OCI-LY3 (cell line): Measurements from ENCODE around the gene SF3B6.

Source experiments
- EZH2phosphoT487 ChIP-seq: fragments of 200-600 bp; shearing (Covaris generic); IDR thresholded peaks from 2 replicates; pipeline ENCODE4 v1.6.1; 2018; ENCODE audit warnings: antibody characterized with exemption, mixed run types, low read depth
- TF ChIP-seq, protein P1 (sequence below): fragments of 200-600, 300-600 bp; sonication (generic); IDR thresholded peaks from 2 replicates; pipeline ENCODE4 v1.5.1; 2014; ENCODE audit warnings: antibody characterized with exemption, low read length, low read depth

DNA sequence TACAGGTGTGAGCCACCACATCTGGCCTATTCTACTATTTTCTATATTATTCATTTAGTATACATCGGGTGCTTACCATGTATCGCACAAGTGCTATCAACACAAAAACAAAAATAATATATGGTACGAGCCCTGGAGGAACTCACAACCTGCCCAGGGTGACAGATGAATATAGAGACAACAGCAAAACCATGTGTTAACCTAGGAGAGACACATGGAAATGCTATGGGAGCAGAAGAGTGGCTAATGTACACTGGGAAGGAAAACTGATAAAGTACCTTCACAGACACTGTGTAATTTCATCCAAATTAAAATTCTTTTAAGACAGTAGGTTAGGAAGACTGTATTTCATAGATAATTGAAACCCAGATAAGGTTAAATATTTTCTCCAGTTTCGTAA is 3.9 kb downstream of the SF3B6 start:
- TF ChIP-seq, protein P1, sequence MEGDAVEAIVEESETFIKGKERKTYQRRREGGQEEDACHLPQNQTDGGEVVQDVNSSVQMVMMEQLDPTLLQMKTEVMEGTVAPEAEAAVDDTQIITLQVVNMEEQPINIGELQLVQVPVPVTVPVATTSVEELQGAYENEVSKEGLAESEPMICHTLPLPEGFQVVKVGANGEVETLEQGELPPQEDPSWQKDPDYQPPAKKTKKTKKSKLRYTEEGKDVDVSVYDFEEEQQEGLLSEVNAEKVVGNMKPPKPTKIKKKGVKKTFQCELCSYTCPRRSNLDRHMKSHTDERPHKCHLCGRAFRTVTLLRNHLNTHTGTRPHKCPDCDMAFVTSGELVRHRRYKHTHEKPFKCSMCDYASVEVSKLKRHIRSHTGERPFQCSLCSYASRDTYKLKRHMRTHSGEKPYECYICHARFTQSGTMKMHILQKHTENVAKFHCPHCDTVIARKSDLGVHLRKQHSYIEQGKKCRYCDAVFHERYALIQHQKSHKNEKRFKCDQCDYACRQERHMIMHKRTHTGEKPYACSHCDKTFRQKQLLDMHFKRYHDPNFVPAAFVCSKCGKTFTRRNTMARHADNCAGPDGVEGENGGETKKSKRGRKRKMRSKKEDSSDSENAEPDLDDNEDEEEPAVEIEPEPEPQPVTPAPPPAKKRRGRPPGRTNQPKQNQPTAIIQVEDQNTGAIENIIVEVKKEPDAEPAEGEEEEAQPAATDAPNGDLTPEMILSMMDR: no peak
- TF ChIP-seq EZH2phosphoT487: no peak
